Heart left ventricle (tissue), 16 donors: ENCODE results near the gene TMEM239. TPM values are rescaled to one million over a fixed set of nuclear protein-coding genes. Genes with fewer than 3 reads are reported as not detected.

Source experiments
- ATAC-seq, 4 donors: fragments of 200-7000 bp; cut with Tn5 transposase; one replicate each; pipeline ENCODE4 v1.9.1; 2020 to 2022; ENCODE audit warnings: moderate library complexity in 4 of 4, mild to moderate bottlenecking in 3 of 4, moderate number of reproducible peaks in 1 of 4
- DNase-seq, 5 donors: peaks; one replicate each; pipeline ENCODE4 v3.0.0-alpha.2; 2020
- H3K27ac ChIP-seq, 12 donors: fragments of 200-600 bp; sonication (generic) in 4 of 12; one replicate each; pipeline versions ENCODE4 v1.5.0 to v1.8.0; 2016 to 2022; ENCODE audit warnings: mild to moderate bottlenecking in 2 of 12
- H3K27me3 ChIP-seq, 9 donors: fragments of 200-600 bp; sonication (generic) in 2 of 9; one replicate each; pipeline versions ENCODE4 v1.5.1 to v1.8.0; 2016 to 2022; ENCODE audit warnings: mild to moderate bottlenecking in 3 of 9
- H3K36me3 ChIP-seq, 9 donors: fragments of 200-600 bp; sonication (generic) in 2 of 9; one replicate each; pipeline versions ENCODE4 v1.5.0 to v1.8.0; 2018 to 2022; ENCODE audit warnings: mild to moderate bottlenecking in 2 of 9
- H3K4me1 ChIP-seq, 12 donors: fragments of 200-600 bp; sonication (generic) in 4 of 12; one replicate each; pipeline versions ENCODE4 v1.5.0 to v1.8.0; 2016 to 2022; ENCODE audit warnings: mild to moderate bottlenecking in 3 of 12
- H3K4me3 ChIP-seq, 12 donors: fragments of 200-600 bp; sonication (generic) in 4 of 12; one replicate each; pipeline versions ENCODE4 v1.5.0 to v1.8.0; 2017 to 2022; ENCODE audit warnings: mild to moderate bottlenecking in 9 of 12, moderate library complexity in 4 of 12
- H3K9me3 ChIP-seq, 12 donors: fragments of 200-600 bp; sonication (generic) in 4 of 12; one replicate each; pipeline versions ENCODE4 v1.5.0 to v1.8.0; 2016 to 2022; ENCODE audit warnings: mild to moderate bottlenecking in 1 of 12
- POLR2A ChIP-seq, 2 donors: fragments of 450-650 bp; IDR thresholded peaks; one replicate each; pipeline ENCODE4 v1.6.1; 2017; ENCODE audit warnings: antibody characterized with exemption in 2 of 2, mild to moderate bottlenecking in 2 of 2, moderate library complexity in 2 of 2
- WGBS, 4 donors: extraction: QIAGEN DNeasy Blood & Tissue Kit in 2 of 4; methylation state at CpG; one replicate each; pipeline versions ENCODE4 v1.1.5 to v1.1.7; 2013 to 2018; 5-methylcytosine and 5-hydroxymethylcytosine counted together
- intact Hi-C, 10 donors: fragments of 100-400 bp; cut with DNase I; formaldehyde crosslinking; loops; one replicate each; pipeline versions ENCODE4 v1.11.1 to v1.14.2; 2022
- polyA plus RNA-seq, 2 donors: library from polyadenylated mRNA; stranded (reverse); fragments of 200-250 nt; gene quantifications; one replicate each; pipeline ENCODE4 v1.2.3, GENCODE V29; 2013
- total RNA-seq, 9 donors: library from RNA; depleted of rRNA in 2 of 9; stranded (reverse); fragments of >200 nt in 2 of 9; fragmentation: NEBNext Ultra II Directional in 3 of 9; extraction: Animal tissue kit (Norgen Biotek cat#: 25700) in 3 of 9; gene quantifications; one replicate each; pipeline versions ENCODE4 v1.1.0 to v1.2.4, GENCODE V29; 2016 to 2023
- TF ChIP-seq, protein P1 (sequence below), 12 donors: fragments of 200-600 bp; sonication (generic) in 4 of 12; IDR thresholded peaks; one replicate each; pipeline versions ENCODE4 v1.5.0 to v1.8.0; 2018 to 2022; ENCODE audit warnings: antibody characterized with exemption in 12 of 12, mild to moderate bottlenecking in 5 of 12
- donor health status: ischemic (EF 13 %, LVEDD 7.1; RV severe dilation, severe dysfunction).
- donor health status: healthy with polysubstance abuse.
- donor health status: DM: no; HTN: yes; CAD: no.
- donor health status: DM: no; HTN: no; CAD: no.
- donor health status: ischemic (EF 25% LVEDD 6.9; RV normal size, moderate dysfunction).
- donor health status: ischemic (EF 25% LVEDD 5.7; RV mildly dilated, moderate dysfunction).
- donor health status: healthy.
- donor health status: DM: yes; HTN: yes; CAD: no.
- donor health status: ischemic (EF 35%, LVEDD 5.7; RV mildly dilated, moderate dysfunction).
- donor health status: nonischemic (EF 11% LVEDD 7.7; RV severe dilation, severe dysfunction).
- donor health status: DM: yes; HTN: yes; CAD: no.
- donor health status: PGD.
- donor health status: ischemic (EF 29% LVEDD 5.4; RV normal size, mild dysfunction).
- donor health status: nonischemic (EF 23%, LVEDD 6.1; RV moderate dilation, normal function).

The TMEM239 gene
- total and polyA plus RNA-seq, 11 donors: not detected

DNA sequence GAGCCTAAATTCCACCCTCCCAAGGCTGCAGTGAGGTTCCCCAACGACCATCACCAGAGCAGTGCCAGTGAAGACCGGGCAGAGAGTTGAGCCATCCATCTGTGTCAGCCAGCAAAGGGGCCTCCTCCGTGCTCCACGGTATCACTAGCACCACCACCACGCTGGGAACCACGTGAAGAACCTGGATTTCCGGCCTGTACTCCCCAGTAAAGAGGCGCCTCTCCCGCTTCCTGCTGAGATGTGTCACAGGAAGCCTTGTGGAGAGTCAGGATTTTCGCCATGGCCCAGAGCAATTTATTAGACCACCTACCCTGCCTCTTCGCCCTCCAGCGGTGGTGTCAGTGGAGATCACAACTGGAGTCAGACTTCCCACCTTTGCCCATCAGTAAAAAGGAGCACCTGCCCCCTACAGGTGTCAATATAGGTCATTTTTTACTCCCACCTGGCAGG lies 44.5 kb upstream of the TMEM239 start:
- Histone ChIP-seq H3K36me3 (no peaks in the 10 kb centered on the region), H3K4me3 (no peak overlapping the region), H3K9me3 (peaks cover 0 to 12% (median 2%) of the 10 kb centered on the region in 12 donors), H3K27me3 (peaks cover 0 to 28% (median 0%) of the 10 kb centered on the region in 9 donors), H3K4me1 (peaks cover 0 to 9% (median 2%) of the 10 kb centered on the region in 12 donors), H3K27ac (no peak overlapping the region)
- DNase-seq (no peak), ATAC-seq (peak in 2 of 4 donors; percentile 27 to 36)
- TF ChIP-seq POLR2A (IDR thresholded peaks at IDR 0.05): no peak
- TF ChIP-seq, protein P1, sequence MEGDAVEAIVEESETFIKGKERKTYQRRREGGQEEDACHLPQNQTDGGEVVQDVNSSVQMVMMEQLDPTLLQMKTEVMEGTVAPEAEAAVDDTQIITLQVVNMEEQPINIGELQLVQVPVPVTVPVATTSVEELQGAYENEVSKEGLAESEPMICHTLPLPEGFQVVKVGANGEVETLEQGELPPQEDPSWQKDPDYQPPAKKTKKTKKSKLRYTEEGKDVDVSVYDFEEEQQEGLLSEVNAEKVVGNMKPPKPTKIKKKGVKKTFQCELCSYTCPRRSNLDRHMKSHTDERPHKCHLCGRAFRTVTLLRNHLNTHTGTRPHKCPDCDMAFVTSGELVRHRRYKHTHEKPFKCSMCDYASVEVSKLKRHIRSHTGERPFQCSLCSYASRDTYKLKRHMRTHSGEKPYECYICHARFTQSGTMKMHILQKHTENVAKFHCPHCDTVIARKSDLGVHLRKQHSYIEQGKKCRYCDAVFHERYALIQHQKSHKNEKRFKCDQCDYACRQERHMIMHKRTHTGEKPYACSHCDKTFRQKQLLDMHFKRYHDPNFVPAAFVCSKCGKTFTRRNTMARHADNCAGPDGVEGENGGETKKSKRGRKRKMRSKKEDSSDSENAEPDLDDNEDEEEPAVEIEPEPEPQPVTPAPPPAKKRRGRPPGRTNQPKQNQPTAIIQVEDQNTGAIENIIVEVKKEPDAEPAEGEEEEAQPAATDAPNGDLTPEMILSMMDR (IDR thresholded peaks at IDR 0.05): no peak
- intact Hi-C loops: no loop called here
- 29 to 40% (median 34%) methylated on average over 12 of the region's 12 CpGs for whole genome bisulfite sequencing, 4 donors

DNA sequence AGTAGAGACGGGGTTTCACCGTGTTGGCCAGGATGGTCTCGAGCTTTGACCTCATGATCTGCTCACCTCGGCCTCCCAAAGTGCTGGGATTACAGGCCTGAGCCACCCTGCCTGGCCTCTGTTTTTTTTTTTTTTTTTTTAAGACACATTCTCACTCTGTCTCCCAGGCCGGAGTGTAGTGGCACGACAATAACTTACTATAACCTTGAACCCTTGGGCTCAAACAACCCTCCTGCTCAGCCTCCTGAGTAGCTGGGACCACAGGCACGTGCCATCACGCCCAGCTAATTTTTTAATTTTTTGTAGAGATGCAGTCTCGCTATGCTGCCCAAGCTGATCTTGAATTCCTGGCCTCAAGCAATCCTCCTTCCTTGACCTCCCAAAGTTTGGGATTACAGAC lies 42.4 kb upstream of the TMEM239 start:
- WGBS, 4 donors: 79 to 93% (median 90%) methylated on average over 9 of the region's 9 CpGs
- no peak for ATAC-seq
- H3K27me3 ChIP-seq: peaks cover 0 to 18% (median 0%) of the 10 kb centered on the region in 9 donors
- intact Hi-C loops: no loop called here
- TF ChIP-seq, protein P1 (IDR thresholded peaks at IDR 0.05): no peak
- TF ChIP-seq POLR2A (IDR thresholded peaks at IDR 0.05): no peak
- peaks cover 0 to 12% (median 2%) of the 10 kb centered on the region in 12 donors for H3K9me3 ChIP-seq
- DNase-seq: no peak
- H3K4me3 ChIP-seq: no peak overlapping the region
- H3K27ac ChIP-seq: no peak overlapping the region
- H3K4me1 ChIP-seq: no peaks in the 10 kb centered on the region
- H3K36me3 ChIP-seq: no peaks in the 10 kb centered on the region

DNA sequence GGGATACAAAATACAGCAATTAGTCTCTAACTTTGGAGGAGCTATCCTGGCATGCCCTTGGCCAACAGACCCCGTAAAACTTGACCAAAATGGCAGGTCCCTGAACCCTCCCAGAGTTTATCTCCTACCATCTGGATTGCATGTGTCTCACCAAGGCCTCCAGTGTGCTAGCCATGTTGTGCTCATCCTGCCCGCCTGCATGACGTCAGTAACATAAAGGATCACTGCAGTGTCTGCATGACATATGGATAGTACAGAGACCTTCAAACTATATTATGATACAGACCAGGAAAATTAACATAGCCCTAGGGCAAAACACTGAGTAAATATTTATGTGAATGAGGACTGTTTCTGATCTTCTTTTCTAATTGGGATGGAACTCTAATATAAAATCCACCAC lies 41.0 kb upstream of the TMEM239 start:
- Histone ChIP-seq H3K27ac (no peak overlapping the region), H3K4me1 (no peaks in the 10 kb centered on the region), H3K4me3 (no peak overlapping the region), H3K36me3 (no peaks in the 10 kb centered on the region), H3K27me3 (peaks cover 0 to 16% (median 0%) of the 10 kb centered on the region in 9 donors), H3K9me3 (peaks cover 0 to 12% (median 2%) of the 10 kb centered on the region in 12 donors)
- no peak for DNase-seq
- TF ChIP-seq, protein P1 (IDR thresholded peaks at IDR 0.05): no peak
- no peak for TF ChIP-seq POLR2A (IDR thresholded peaks at IDR 0.05)
- no peak for ATAC-seq
- intact Hi-C loops: no loop called here
- 81 to 89% (median 86%) methylated on average over 3 of the region's 3 CpGs for WGBS, 4 donors

DNA sequence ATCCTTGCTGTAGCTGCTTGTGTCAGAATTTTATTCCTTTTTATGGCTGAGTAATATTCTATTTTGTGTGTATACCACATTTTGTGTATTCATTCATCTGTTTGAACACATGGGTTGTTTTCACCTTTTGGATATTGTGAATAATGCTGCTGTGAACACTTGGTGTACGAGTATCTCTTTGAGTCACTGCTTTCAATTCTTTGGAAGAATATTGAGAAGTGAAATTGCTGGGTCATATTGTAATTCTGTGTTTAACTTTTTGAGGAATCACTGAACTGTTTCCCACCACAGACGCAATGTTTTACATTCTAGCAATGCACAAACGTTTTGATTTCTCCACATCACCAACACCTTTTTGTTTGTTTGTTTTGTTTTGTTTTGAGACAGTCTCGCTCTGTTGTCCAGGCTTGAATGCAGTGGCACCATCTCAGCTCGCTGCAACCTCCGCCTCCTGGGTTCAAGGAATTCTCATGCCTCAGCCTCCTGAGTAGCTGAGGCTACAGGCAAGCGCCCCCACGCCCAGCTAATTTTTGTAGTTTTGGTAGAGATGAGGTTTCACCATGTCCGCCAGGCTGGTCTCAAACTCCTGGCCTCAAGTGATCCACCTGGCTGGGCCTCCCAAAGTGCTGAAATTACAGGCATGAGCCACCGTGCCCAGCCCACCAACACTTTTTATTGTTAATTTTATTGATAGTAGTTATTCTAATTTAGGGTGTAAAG lies 37.4 kb upstream of the TMEM239 start:
- DNase-seq (no peak), ATAC-seq (no peak)
- intact Hi-C loops: no loop called here
- Histone ChIP-seq H3K4me3 (no peak overlapping the region), H3K4me1 (no peaks in the 10 kb centered on the region), H3K36me3 (no peaks in the 10 kb centered on the region), H3K27ac (no peak overlapping the region), H3K27me3 (peaks cover 0 to 29% (median 0%) of the 10 kb centered on the region in 9 donors), H3K9me3 (peaks cover 0 to 12% (median 2%) of the 10 kb centered on the region in 12 donors)
- no peak for TF ChIP-seq POLR2A (IDR thresholded peaks at IDR 0.05)
- TF ChIP-seq, protein P1 (IDR thresholded peaks at IDR 0.05): no peak
- WGBS, 4 donors: 79 to 87% (median 84%) methylated on average over 10 of the region's 10 CpGs
